MM.1S (cell line): ENCODE results near the gene HGFAC.

Experiments used
- CTCF ChIP-seq: fragments of 300-600 bp; sonication (generic); IDR thresholded peaks from 2 replicates; pipeline ENCODE4 v1.5.1; 2016; ENCODE audit warnings: antibody characterized with exemption, low read length, mixed read lengths
- EZH2phosphoT487 ChIP-seq: fragments of 300-600 bp; sonication (generic); IDR thresholded peaks from 2 replicates; pipeline ENCODE4 v1.6.1; 2018; ENCODE audit warnings: antibody characterized with exemption, low read length

GRCh38 chr4:3416821-3417221 is 24.9 kb upstream of the HGFAC start:
- TF ChIP-seq CTCF = no peak
- TF ChIP-seq EZH2phosphoT487 = no peak
